Activated CD8-positive, alpha-beta memory T cell treated with anti-CD3 and anti-CD28 coated beads for 4 hours (primary cell): ENCODE results near the gene AGAP3.

Source experiments
- DNase-seq, 2 donors: peaks; one replicate each; pipeline ENCODE4 v3.0.0-alpha.2; 2020; ENCODE audit warnings: low read depth in 2 of 2

The AGAP3 gene

DNA sequence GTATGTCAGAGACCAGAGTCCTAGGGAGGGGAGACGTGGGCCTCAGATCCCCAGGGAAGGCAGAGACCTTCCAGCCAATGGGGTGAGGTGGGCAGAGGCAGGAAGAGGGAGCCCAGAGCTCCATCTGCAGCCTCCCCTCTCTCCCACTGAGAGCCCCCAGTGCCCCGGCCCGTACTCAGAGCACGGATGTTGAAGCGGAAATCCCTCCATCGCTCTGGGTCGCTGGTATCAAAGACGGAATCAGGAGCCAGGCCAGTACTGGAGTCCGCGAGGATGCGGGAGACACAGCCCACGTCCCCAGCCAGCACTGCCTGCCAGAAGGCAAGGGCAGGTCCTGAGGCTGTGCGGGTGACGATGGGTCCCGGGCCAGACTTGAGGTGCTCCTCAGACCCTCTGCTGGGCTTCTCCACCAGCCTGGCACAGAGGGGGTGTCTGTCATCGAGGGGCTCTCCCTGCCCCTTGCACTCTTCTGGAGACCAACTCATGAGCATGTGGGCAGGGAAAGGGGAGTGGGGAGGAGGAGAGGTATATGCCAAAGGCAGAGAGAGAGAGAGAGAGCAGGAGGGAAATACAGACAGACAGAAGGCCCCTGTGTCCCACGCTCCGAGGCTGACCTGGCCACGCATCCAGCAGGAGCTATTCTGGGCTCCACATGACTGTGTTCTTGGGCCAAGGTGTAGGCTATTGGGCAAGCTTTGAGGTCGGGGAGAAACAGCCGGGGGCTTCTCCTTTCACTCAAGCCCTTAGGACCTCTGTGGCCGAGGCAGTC lies 100.5 kb downstream of the AGAP3 start, which contains the start of gene ASB10:
Gene ASB10 (minus strand): TSS at position 611 of the 769 bp plus-strand sequence. CDS start 120 bp downstream, at position 491.
- no peak for DNase-seq

DNA sequence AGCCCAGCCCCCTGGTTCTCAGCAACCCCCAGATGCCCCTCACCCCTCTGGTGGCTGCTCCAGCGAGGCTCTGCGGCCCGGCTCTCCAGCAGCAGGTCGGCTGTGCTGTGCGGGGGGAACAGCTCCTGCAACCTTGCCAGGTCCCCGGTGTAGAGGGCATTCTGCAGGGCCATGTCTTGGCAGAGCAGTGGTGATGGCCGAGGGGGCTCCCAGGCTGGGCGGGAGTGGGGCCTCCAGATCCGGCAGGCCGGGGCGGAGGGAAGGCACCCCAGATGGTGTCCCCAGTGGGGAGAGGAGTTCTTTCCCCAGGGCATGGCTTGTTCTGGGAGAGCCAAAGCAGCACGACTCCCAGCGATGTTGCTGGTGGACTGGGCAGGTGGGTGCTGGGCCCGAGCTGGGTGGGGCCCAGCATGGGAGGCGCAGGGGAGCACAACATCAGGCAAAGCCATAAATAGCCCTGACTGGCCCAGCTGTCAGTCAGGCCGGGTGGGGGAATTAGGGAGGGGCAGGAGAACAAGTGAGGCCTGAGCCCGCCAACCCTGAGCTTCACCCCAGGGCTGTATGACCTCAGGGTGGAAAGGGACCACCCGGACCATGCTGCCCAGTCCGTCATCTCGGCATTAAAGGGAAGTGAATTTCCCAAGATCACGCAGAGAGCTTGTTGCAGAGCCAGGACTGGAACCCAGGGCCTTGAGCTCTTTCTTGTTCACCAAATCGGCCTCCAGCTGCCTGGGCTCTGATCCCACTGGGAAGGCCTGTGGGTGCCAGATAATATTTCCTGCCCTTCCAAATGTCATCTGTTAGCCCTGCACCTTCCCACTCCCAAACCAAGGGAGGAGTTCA lies 101.4 kb downstream of the AGAP3 start:
- no peak for DNase-seq

DNA sequence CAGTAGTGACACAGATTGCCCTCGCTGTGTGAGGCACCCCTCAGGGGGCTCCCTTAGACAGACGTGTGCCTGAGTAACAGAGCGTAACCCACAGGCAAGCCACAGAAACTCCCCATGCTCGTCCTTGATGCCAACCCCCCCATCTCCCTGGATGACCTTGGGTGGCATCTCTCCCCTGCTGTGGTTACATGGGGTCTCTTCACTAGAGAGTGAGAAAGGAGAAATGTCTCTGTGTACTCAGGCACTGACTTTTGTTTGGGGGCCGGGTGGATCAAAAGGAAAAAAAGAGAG lies 101.9 kb downstream of the AGAP3 start:
- DNase-seq, result no peak

DNA sequence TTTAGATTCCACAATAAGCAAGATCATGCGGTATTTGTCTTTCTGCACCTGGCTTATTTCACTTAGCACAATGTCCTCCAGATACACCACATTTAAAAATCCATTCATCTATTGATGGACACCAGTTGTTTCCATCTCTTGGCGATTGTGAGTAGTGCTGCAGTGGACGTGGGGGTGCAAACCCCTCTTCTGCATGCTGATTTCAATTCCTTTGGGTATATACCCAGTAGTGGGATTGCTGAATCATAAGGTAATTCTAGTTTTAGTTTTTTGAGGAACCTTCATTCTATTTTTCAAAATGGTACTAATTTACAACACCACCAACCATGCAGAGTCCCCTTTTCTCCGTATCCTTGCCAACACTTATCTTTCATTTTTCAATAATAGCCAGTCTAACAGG lies 102.8 kb downstream of the AGAP3 start:
- no peak for DNase-seq

DNA sequence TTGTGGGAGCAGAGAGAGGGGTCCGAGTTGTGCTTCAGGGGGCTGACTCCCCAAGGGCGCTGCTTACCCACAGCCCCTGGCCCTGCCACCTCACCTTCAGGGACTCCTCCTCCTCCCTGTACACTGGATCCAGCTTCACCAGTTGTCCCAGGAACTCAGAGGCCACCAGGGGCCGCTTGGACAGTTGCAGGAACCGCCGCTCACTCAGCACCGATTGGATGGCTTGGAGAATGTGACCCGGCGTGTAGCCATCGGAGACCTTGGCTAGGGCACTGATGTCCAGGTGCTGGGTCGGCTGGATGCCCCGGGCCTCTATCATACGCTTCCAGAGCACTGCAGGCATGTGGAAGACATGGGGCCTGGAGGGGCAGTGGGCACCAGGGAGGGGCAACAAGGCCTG lies 105.3 kb downstream of the AGAP3 start:
- no peak for DNase-seq

DNA sequence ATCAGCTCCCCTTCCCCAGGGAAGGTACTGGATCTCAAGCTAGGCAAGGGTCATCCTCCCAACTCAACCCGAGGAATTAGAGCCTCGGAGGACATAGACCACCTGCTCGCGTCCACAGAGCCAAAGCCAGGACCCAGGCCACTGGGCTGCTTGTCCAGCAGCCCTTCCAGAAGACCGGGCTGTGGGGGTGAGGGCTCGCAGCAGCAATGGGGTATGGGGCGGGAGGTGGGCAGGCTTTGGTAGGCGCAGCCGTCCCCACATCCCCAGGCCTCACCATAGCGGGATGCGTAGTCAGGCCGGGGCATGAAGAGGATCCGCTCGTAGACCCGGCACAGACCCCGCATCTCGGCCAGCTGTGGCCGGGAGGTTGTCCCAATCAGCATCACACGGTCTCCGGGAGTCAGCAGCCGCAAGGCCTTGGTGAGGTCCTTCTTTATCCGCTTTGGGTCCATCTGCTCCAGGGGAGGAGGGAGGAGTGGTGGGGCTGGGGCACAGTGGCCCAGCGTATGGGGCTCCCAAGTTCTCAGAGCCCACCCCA lies 105.8 kb downstream of the AGAP3 start:
- no peak for DNase-seq

DNA sequence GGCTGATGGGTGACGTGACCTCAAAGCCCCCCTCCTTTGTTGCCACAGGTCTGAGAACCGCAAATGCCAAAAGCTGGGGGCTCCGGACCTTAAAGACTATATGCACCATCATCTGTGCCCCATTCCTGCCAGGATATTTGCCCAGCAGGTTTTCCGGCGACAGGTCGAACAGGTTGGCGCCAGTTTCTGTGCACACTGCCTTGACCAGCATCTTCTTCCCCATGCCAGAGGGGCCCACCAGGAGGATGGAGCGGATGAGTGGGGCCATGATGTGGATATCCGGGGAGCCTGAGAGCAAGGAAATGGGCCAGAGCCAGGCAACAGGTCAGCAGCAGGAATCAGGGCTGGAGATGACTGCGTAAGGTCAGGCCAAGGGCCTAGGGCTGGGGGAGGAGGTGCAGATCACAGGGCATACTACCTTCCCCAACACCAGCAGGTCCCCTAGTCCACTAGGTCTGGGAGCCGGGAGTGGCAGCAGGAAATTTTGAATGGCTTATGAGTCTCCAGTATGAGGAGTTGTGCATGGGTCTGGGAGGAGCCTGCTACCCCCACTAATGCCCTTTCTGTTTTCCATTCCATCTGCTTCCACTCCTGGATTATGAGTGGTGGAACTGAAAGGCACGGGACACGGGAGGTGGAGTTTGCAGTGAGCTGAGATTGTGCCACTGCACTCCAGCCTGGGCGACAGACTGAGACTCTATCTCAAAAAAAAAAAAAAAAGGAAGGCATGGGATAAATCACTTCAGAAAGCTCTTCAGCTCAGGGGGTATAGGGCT lies 107.1 kb downstream of the AGAP3 start:
- no peak for DNase-seq
